ENCODE data around the gene KRT36. TPM values are rescaled to one million over a fixed set of nuclear protein-coding genes. Genes with fewer than 3 reads are reported as not detected.

KRT36 gene
- not detected for polyA plus RNA-seq (ENCODE audit: insufficient read length in 3 of 3)
- long read RNA-seq, donor 1: 0 reads
- long read RNA-seq, donor 2: 0 reads
- long read RNA-seq, donor 3: 0 reads
- long read RNA-seq, donor 4: 0 reads
- long read RNA-seq, donor 5: 0 reads
- long read RNA-seq, donor 6: 0 reads
- long read RNA-seq, donor 7: 0 reads
- long read RNA-seq, donor 8: 0 reads
- long read RNA-seq, donor 9: 0 reads
- long read RNA-seq, donor 10: 0 reads
- long read RNA-seq, donor 11: 0 reads
- long read RNA-seq, donor 12: 0 reads
- long read RNA-seq, donor 13: 0 reads
- long read RNA-seq, donor 14: 0 reads
- long read RNA-seq, donor 15: 0 reads
- long read RNA-seq, donor 16: 0 reads

DNA sequence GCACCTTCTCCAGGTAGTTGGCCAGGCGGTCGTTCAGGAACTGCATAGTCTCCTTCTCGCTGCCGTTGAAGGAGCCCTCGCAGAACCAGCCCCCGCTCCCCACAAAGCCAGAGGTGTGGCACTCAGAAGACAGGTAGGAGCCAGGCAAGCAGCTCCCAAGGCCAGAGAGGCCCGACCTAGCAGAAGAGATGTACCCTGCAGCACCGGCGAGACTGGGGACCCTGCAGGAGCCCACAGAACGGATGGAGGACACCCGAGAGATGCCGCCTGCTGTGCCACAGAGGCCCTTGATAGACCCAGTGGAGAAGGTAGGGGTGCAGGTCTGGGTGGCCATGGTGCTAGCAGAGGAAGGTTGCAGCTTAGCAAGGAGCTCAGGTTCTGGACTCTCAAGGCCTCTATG is at the start of gene KRT36:
Gene KRT36 (minus strand): TSS at position 380 of the 400 bp plus-strand sequence. CDS start 46 bp downstream, at position 334.
- DNase-seq: no peak

DNA sequence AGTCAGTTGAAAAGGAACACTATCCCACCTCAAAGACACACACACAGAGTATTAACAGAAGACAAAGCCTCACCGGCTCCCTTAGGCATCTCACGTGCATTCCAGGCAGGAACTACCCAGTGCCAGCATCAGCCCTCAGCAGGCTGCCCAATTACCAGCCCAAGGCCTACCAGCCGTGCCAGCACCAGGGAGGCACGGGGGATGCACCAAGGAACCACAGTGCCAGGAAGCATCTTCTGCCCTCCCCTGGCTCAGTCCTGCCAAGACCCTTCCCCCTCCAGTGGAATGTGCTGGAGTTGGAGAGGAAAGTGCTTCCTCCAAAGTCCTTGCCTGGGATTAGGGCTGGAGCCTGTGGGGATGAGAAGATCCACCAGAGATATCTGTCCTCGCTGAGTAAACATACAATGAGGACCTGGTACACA is 49.4 kb upstream of the KRT36 start:
- no peak for DNase-seq

DNA sequence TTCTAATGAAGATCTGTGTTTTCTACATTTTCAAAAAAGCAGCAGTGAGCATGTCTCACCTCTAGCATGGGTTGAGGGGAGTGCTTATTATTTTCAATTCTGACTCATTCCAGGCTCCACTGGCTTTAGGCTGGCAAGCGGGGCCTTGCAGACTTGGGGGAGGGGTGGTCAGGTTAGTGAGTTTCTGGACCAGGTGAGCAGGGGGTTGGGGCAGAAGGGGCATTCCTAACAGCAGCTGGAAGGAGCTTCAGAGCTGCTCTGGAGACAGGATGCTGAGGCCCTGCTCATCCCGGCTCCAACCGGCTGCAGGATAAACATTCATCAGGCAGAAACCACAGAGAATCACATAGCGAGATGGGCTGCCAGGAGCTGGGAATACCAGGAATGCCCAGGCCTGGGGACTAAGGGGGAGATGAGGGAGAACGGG is 48.9 kb upstream of the KRT36 start:
- no peak for DNase-seq

DNA sequence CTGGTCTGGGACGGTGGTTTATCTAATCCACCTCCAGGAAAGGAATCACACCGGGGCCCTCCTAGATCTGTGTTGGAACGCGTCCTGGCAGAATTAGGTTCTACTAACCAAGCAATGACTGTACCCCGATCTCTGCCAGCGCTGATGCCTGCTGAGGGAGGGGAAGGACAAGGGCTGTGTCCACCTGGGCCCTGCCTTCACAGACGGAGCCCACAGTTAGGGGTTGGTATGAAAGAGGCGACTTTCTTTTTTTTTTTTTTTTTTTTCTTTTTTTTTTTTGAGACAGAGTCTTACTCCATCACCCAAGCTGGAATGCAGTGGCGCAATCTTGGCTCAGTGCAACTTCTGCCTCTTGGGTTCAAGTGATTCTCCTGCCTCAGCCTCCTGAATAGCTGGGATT is 48.3 kb upstream of the KRT36 start:
- DNase-seq: no peak

DNA sequence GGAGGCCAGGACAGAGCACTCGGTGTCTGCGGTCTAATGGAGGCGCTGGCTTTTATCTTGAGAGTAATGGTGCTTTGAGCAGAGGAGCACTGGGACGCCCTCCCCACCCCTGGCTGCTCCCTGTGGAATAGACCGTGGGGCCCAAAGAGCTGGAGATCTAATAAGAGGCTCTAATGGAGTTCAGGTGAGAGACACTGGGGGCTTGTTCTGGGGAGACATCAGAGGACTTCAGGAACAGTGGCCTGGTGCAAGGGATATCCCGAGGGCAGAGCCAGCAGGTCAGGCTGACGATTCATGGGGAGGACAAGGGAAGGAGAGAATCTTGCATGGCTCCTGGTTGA is 47.9 kb upstream of the KRT36 start:
- no peak for DNase-seq

DNA sequence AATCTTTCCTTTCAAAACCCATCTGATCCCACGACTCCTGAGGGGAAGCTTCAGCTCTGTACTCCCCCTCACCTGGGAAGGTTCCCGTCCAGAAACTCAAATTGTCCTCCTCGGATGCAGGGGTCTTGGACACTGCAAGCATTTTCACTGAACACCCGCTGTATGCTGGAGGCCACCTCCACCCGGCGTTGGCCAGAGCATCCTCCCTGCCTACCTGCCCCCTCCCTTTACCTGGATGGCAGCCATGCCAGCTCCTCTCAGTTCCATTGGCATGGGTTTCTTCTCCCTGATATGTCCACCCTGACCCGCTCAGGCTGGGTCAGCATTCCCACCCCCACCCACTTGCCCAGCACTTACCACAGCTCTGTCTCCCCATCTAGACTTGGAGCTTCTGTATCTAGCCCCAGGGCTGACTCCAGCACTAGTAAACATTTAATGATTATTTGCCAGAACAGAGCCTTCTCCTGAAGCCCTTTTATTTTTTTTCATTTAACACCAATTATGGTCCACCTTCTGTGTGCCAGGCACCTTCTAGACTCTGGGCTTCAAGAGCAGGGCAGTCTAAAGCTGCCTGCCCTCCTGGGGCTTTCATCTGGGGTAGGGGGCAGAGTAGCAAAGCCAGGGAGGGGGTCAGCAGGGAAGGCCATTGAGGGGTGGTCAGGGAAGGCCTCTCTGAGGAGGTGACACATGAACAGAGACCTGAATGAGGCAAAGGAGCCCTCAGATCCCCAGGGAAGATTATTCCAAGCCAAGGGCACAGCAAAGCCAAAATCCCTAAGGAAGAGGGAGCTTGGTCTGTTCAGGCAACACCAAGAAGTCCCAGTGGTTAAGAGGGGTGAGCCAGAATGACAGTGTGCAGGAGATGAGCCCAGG is 47.3 kb upstream of the KRT36 start:
- no peak for DNase-seq

DNA sequence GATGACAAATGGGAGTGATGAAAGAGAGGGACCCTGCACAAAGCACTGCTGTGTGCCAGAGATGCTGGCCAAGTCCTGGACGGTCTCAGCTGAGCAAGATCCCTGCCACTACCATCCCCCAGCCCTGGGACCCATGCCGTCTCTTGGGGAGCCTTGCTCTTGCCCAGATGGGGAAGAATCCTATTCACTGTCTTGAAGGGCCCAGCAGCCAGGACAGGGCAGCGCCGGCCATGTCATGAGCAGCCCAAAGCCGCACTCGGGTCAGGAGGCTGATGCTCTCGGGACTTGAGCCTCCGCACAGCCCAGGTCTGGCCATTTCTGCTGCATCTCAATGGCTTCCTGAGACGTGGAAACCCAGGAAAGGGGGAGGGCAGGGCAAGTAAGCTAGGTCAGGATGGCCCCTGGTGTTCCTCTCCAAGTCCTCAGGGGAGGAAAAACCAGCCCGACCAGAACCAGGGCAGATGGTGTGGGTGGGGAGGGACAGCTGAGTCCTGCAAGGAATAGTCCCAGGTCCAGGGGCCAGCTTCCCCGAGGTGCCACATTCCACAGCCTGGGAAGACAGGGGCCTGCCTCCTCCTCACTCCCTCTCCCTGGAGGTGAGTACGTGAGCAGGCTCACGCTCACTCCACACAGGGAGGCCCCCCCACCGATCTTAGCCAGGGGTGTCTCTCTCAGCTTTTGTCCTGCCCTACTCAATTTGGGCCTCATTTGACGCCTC is 46.2 kb upstream of the KRT36 start:
- peak; percentile 21 for DNase-seq

DNA sequence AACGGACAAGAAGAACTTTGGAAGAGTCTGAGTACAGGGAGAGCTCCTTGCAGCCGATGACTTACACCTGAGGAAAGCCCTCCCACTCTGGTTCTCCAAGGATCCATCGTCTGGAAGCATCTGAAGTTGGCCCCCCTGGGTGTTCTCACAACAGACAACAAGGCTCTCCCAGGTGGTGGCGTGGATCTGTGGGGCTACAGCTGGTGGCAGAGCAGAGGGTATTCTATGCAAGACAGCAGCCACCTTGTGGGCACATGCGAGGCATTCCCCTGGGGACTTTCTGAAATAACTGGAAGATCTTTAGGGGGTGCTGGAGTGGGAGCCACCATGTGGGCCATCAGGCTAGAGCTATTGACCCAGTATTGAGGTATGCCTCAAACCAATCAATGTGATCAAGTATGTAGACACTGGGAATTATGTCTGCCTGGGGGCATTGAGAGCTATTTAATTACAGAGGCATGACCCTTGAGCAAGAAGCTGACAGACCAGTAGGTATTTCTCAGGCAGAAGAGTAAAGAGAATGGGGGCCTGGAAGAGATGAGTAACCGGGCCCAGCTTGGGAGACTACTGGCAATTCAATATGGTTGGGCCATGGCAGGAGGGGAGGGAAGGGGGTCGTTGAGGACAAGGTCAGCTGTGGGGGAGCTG is 45.3 kb upstream of the KRT36 start:
- DNase-seq: no peak

DNA sequence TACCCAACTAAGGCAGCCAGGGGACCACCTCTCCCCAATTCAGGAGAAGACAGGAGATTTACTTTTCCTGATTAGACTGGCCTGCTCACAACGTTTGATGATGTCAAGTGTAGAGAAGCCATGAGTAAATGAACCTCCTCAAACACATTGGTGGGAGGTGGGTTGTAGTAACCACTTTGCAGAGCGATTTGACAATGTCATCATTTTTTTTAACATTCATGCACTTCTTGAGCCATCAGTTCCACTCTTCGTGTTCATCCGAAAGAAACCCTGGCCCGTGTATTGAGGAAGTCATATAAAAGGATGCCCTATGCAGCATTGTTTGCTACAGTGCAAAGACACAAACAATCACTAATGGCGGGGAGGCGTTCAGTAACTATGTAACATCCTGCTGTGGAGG is 43.9 kb upstream of the KRT36 start:
- DNase-seq: no peak

DNA sequence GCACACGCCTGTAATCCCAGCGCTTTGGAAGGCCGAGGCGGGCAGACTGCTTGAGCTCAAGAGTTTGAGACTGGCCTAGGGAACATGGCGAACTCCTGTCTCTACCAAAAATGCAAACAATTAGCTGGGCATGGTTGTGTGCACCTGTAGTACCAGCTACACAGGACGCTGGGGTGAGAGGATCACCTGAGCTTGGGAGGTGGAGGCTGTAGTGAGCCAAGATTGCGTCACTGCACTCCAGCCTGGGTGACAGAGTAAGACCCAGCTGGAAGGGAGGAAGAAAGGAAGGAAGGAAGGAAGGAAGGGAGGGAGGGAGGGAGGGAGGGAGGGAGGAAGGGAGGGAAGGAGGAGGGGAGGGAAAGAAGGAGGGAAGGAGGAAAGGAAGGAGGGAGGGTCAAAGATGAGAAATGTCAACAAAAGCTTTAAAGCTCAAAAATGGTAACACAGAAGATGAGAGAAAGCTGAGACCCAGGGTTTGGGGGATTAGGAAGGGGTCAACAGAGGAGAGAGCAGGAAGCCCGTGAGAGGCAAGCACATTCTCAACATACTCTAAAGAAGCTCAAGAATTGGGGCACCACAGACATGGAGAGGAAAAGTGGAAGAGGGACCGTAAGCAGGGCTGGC is 43.3 kb upstream of the KRT36 start:
- no peak for DNase-seq

DNA sequence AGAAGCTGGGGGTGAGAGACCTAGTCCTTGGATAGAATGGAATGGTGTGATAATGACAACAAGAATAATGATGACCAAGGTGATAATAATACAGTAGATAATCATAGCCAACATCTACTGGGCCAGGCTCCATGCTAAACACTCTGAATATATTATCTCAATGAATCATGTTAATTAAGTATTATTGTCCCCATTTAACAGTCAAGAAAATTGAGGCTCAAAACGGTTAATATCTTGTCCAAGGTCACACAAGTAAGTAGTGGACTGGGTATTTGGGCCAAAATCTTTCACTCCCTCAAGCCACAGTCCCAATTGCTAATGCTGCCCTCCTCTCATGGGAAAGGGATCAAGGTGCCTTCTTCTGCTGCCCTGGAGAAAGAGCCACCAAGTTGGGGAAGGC is 42.3 kb upstream of the KRT36 start:
- no peak for DNase-seq

DNA sequence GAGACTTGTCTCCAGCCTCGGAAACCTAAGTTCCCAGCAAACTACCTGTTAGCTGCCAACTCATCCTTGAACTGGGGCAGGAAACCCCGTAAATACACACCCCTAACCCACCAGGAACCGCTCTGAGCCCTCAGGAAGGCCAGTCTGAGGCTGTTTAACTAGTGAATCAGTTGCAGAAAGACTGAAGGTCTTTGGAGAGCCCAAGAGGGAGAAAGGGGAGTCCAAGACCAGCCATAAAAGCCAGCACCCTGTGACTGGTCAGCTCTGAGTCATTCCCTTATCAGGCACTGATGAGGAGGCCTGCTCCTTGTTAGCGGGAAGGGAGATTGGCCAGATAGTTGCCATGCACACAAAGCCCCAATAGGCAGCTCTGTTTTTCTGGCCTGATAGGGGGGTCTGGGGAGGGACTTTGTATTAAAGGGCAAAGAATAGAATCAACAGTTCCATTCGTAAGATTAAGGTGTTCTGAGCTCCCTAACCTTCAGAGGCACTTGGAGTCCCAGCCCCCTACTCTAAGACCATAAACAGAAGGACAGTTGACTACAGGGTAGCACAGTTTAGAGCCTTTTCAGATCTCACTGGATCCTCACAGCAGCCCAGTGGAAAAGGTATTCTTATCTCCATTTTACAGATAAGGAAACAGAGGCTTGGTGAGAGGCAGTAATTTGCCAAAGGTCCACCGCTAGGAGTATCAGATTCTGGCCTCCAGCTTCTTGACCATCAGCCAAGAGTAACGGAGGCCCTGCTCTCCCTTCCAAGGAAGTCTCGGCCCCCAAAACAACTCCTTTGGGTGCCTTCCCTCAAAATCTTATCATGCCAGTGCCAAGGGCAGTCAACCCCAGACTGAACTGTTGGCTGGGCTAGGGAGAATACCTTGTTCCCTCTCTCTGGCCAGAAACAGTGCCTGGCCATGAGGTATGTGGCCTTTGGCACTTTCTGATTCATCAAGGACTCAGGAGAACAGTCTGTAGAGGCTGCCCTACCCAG is 40.6 kb upstream of the KRT36 start:
- DNase-seq: no peak

DNA sequence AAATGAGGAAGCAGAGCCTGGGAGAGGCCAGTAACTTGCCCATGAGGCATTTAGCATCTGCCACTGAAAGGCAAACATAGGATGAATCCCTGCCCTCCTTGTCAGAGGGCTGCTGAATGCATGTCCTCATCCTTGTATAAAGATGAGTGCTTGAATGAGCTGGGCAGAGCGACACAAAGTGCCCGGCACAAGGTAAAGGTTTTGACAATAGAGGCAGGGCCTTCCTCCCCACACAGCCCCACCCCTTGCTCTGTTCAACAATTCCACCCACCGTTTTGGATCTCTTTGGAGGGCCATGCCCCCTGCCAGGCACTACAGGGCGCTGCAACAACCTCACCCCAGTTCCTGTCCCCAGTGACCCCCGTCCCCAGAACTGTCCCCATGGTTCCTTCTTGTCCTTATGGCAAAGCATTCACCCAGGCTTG is 39.8 kb upstream of the KRT36 start:
- DNase-seq: no peak

DNA sequence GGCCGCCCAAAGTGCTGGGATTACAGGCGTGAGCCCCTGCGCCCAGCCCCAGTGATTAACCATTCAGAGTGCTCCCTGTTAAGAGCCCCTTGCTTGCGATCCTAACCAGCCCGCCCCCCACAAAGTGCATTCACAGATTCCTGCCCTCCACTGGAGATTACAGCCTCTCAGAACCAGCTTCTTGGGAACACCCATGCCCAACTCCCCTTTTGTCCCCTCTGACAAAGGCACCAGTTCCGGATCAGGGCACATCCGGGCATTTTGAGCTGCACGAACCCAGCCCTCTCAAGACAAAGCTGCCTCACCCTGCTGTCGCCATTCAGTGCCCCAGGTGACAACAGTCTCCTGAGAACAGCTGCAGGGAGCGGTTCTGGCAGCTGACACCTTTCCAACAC is 39.2 kb upstream of the KRT36 start:
- DNase-seq: no peak

DNA sequence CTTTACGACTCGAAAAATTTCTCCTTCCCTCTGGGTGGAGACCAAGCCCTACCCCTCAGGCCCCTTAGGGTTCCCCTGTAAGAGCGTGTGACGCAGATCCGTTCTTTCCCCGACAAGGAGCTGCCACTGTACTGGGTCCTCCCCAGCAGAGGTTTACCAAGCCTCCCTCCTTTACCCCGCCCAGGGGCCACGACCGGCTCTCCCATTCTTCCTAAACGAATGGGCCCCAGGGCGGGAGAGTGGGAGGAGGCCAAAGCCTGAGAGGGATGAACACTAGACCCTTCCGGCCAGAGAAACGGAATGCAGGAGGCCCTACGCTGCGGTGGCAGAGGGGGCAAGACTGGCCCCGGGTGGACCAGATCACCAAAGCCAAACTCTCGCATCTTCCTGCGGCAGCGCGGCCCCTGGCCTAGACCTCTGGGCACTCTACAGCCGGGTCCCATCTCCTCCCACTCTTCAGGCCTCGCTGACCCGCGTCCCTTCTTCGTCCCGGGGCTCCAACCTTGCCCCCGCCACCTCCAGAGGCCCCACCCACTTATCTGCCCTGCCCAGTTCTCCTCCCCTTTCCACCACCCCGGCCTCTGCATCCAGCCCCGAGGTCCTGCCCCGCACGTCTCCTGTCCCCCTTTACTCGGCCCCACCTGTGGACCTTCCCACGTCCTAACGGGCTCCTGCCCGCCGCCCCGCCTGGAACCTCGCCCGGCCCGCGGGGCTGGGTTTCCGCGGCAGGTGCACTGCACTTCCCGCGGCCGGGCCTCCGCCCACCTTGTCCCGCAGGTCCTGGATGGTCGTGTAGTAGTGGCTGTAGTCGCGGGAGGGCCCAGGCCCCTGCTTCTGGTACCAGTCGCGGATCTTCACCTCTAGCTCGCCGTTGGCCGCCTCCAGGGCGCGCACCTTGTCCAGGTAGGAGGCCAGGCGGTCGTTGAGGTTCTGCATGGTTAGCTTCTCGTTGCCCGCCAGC is 37.6 kb upstream of the KRT36 start:
- DNase-seq: no peak

DNA sequence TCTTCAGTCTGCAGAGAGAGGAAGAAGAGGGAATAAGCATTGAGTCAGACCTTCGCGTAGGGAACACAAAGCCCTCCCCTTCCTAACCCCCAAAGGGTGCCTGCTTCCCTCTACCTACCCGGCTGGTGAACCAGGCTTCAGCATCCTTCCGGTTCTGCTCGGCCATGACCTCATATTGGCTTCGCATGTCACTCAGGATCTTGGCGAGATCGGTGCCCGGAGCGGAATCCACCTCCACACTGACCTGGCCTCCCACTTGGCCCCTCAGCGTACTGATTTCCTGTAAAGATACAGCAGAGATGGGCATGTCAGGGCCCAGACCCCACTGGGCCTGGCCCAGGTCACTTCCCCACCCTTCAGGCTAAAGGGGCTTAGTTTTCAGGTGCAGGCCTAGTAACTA is 34.6 kb upstream of the KRT36 start:
- no peak for DNase-seq

DNA sequence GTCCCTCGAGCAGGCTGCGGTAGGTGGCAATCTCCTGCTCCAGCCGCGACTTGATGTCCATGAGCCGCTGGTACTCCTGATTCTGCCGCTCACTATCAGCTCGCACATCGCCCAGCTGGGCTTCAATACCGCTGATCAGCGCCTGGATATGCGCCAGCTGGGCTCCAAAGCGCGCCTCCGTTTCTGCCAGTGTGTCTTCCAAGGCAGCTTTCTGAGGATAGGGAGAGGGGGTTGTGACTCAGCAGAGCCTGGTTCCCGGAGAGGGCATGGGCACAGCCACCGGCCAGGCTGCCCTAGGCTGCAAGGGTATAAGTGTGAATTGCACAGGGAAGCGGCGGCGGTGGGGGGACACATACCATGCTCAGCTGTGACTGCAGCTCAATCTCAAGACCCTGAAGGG is 34.1 kb upstream of the KRT36 start:
- DNase-seq: no peak

DNA sequence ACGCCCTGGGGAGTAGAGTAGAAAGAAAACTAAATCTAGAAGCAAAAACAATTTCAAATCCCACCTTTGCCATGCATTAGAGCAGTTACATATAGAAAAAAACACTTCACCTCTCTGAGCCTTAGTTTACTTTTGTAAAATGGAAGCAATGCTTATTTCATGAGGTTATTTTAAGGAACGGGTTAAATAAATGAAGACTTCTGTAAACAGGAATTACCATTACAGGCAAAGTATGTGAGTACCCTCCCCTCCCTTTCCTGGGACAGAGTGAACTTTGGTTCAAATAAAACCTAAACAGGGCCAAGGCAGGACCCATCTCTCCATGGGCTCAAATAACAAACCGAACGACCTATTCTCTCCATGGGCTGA is 33.5 kb upstream of the KRT36 start:
- DNase-seq: no peak
